Glutamatergic neuron (in vitro differentiated cells): Measurements from ENCODE around the gene CCDC178. TPM values are rescaled to one million over a fixed set of nuclear protein-coding genes. Genes with fewer than 3 reads are reported as not detected.

Experiments
- DNase-seq: peaks from one replicate; pipeline ENCODE4 v3.0.0; 2022
- H3K27ac Mint-ChIP-seq: one replicate; pipeline ENCODE4 v1.8.0; 2020; ENCODE audit warnings: mild to moderate bottlenecking, mixed read lengths, inconsistent platforms; ENCODE audit not compliant: unreplicated experiment
- H3K27me3 Mint-ChIP-seq: one replicate; pipeline ENCODE4 v1.8.0; 2020; ENCODE audit warnings: mild to moderate bottlenecking, moderate library complexity, mixed read lengths, inconsistent platforms; ENCODE audit not compliant: unreplicated experiment
- H3K36me3 Mint-ChIP-seq: one replicate; pipeline ENCODE4 v1.8.0; 2020; ENCODE audit warnings: mild to moderate bottlenecking, mixed read lengths, inconsistent platforms; ENCODE audit not compliant: unreplicated experiment
- H3K4me1 Mint-ChIP-seq: one replicate; pipeline ENCODE4 v1.8.0; 2020; ENCODE audit warnings: mild to moderate bottlenecking, low read depth, mixed read lengths, inconsistent platforms; ENCODE audit not compliant: unreplicated experiment
- H3K4me3 Mint-ChIP-seq: one replicate; pipeline ENCODE4 v1.8.0; 2020; ENCODE audit warnings: mild to moderate bottlenecking, mixed read lengths, inconsistent platforms; ENCODE audit not compliant: unreplicated experiment
- H3K9me3 Mint-ChIP-seq: one replicate; pipeline ENCODE4 v1.8.0; 2020; ENCODE audit warnings: mild to moderate bottlenecking, moderate library complexity, mixed read lengths, inconsistent platforms; ENCODE audit not compliant: unreplicated experiment
- total RNA-seq: library from RNA; stranded (reverse); fragmentation: NEBNext Ultra II Directional; extraction: Animal tissue kit (Norgen Biotek cat#: 25700); gene quantifications from one replicate; pipeline ENCODE4 v1.2.1, GENCODE V29; 2021; ENCODE audit not compliant: unreplicated experiment
- TF ChIP-seq, protein P1 (sequence below): fragments of 200-600 bp; sonication (generic); IDR thresholded peaks from one replicate; pipeline ENCODE4 v1.5.0; 2021; ENCODE audit not compliant: partially characterized antibody, unreplicated experiment

CCDC178 gene
- total RNA-seq, 1 donor from 2014 or later = not detected

DNA sequence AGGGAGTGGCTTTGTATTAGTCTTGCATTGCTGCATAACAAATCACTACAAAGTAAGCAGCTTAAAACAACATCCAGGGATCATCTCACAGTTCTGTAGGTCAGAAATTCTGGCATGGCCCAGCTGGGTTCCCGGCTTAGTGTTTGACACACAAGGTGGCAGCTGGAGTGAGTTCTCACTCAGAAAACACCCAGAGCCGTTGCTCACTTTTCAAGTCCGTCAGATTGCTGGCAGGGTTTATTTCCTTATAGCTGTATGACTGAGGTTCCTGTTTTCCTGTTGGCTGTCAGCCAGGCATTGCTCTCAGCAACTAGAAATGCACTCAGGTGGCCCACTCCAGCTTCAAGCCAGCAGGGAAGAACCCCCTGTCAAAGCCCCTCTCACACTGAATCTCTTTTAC, 324.1 kb downstream of the CCDC178 start:
- H3K4me1 Mint-ChIP-seq = no peaks in the 10 kb centered on the region
- H3K27ac Mint-ChIP-seq = no peak overlapping the region
- DNase-seq = no peak
- no peak overlapping the region for H3K4me3 Mint-ChIP-seq
- peaks cover 2% of the 10 kb centered on the region for H3K27me3 Mint-ChIP-seq
- TF ChIP-seq, protein P1, sequence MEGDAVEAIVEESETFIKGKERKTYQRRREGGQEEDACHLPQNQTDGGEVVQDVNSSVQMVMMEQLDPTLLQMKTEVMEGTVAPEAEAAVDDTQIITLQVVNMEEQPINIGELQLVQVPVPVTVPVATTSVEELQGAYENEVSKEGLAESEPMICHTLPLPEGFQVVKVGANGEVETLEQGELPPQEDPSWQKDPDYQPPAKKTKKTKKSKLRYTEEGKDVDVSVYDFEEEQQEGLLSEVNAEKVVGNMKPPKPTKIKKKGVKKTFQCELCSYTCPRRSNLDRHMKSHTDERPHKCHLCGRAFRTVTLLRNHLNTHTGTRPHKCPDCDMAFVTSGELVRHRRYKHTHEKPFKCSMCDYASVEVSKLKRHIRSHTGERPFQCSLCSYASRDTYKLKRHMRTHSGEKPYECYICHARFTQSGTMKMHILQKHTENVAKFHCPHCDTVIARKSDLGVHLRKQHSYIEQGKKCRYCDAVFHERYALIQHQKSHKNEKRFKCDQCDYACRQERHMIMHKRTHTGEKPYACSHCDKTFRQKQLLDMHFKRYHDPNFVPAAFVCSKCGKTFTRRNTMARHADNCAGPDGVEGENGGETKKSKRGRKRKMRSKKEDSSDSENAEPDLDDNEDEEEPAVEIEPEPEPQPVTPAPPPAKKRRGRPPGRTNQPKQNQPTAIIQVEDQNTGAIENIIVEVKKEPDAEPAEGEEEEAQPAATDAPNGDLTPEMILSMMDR = no peak
- no peaks in the 10 kb centered on the region for H3K36me3 Mint-ChIP-seq
- H3K9me3 Mint-ChIP-seq = peaks cover 2% of the 10 kb centered on the region

DNA sequence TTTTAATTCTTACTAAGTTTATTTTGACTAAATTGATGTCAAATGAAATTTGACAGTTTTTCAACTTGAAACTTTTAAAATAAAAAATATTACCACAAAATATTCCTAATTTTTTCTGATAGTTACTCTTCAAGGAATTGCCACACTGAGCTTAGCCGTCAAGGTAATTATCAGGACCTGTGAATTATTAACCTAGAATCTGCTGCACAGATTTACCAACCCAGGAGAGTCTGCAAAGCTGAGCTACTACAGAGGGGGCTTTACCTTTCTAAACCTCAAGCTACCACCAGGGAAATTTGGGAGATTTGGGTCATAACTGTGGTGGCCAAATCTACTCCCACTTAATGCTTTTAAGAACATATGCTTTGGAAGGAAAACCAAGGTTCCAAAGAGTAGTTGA, 324.6 kb downstream of the CCDC178 start:
- no peak overlapping the region for H3K4me3 Mint-ChIP-seq
- peaks cover 2% of the 10 kb centered on the region for H3K27me3 Mint-ChIP-seq
- H3K27ac Mint-ChIP-seq = no peak overlapping the region
- H3K36me3 Mint-ChIP-seq = no peaks in the 10 kb centered on the region
- no peak for DNase-seq
- TF ChIP-seq, protein P1 = no peak
- no peaks in the 10 kb centered on the region for H3K4me1 Mint-ChIP-seq
- peaks cover 2% of the 10 kb centered on the region for H3K9me3 Mint-ChIP-seq

DNA sequence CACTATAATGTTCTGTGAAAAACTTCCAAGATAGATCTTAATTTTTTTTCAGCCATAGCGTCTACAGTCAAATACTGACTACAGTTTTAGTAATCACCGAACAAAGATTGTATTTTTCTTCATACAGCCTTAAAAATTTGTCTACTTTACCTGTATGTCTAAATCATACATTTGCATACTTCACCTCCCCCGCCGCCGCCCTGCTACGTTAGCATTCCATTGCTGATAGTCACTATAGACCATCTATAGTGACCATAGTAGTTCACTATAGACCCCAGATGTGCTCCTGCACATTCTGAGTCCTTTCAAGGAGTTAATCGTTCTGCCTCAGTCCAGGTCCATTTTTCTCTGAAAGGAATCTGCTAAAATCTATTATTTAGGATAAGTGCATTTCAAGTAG, 325.0 kb downstream of the CCDC178 start:
- Mint-ChIP-seq H3K27ac (no peak overlapping the region), H3K4me3 (no peak overlapping the region), H3K27me3 (peaks cover 2% of the 10 kb centered on the region), H3K36me3 (no peaks in the 10 kb centered on the region), H3K4me1 (no peaks in the 10 kb centered on the region), H3K9me3 (peaks cover 2% of the 10 kb centered on the region)
- no peak for DNase-seq
- TF ChIP-seq, protein P1 = no peak

DNA sequence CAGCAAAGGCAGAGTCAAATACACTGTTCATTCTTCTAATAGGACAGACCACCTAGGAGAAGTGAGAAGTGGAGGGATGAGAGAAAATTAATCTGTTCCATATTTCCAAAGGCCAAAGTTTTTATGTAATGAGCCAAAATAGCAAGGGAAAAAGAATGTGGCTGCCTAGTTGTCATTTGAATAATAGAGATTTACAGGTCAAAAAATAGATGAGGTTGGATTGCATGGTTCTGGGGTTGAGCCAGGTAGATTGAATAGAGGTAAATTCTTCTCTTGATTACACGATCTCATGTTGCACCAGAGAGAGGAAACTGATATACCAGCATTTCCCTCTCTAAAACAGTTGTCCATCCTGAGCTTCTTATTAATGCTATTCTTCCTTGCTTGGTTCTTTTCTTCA, 325.8 kb downstream of the CCDC178 start:
- H3K4me3 Mint-ChIP-seq = no peak overlapping the region

DNA sequence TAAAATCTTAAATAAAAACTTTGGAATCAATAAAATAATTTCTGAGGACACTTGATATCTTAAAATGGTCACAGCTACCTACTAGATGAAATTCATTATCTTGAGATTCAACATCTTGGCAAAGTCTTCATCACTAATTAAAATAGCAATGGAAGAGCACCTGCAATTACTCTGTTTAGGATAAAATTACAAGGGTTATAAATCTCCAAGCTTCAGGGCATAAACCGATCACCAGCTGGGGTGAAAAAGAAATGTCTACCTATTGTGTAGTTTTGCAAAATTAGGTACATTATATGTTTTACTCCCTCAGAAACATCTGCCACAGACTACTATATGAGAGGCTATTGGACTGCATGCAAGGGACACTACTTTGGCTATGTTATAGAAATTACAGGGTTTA, 327.1 kb downstream of the CCDC178 start:
- no peak for DNase-seq
- Mint-ChIP-seq H3K27me3 (peaks cover 2% of the 10 kb centered on the region), H3K9me3 (peaks cover 2% of the 10 kb centered on the region)

More for the DNA sequence above, 325.8 kb downstream of the CCDC178 start:
- Mint-ChIP-seq H3K27ac (no peak overlapping the region), H3K9me3 (peaks cover 2% of the 10 kb centered on the region), H3K27me3 (peaks cover 2% of the 10 kb centered on the region), H3K36me3 (no peaks in the 10 kb centered on the region), H3K4me1 (no peaks in the 10 kb centered on the region)
- TF ChIP-seq, protein P1 = no peak
- no peak for DNase-seq

More for the DNA sequence above, 327.1 kb downstream of the CCDC178 start:
- no peaks in the 10 kb centered on the region for H3K4me1 Mint-ChIP-seq
- no peak overlapping the region for H3K27ac Mint-ChIP-seq
- TF ChIP-seq, protein P1 = no peak
- H3K36me3 Mint-ChIP-seq = no peaks in the 10 kb centered on the region
- no peak overlapping the region for H3K4me3 Mint-ChIP-seq
